CD4-positive, alpha-beta T cell treated with Interleukin-15 for 1 hour (primary cell): Measurements from ENCODE around the gene SLC22A16.

Source experiments
- DNase-seq: peaks from one replicate; pipeline ENCODE4 v3.0.0-alpha.2; 2020

Gene SLC22A16

DNA sequence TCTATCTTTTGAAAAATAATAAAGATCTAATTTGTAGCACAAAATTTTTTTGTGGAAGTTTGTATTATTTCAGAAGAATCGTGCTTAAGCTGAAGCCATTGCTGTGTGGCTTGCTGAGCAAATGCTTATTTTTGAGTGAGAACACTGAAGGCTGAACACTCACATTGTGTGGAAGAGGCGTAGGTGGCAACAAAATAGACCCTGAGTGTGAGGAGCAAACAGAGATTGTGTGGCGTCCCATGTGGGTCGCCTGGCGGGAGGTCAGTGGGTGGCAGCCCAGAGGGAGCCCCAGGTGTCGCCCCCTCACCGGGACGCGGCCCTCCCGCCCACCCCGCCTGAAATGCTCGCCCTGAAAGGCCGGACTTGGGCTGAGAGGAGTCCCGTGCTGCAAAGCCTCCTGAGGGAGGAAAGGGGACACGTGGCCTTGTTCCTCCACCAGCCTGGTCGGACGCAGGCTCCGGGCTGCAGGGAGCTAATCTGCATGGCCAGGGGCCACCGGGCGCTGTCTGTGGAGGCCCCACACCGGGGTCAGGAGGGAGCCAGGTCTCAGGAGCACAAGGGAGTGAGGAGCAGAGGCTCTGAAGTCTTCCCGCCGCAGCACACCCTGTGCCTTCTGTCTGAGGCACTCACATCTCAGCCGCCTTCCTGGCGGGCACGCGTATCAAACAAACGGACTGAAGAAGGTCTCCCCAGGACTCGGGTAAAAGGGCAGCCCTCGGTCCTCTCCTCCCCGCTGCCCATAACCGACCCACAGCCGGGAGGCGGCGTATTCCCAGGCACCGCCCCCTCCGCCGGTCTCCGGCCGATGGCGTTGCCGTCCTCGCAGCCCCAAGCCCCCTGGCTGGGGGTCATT lies 77.0 kb downstream of the SLC22A16 start:
- DNase-seq = no peak

- no peak for DNase-seq
These were observed 77.6 kb downstream of the SLC22A16 start for GRCh38 chr6:110398778-110399177.

DNA sequence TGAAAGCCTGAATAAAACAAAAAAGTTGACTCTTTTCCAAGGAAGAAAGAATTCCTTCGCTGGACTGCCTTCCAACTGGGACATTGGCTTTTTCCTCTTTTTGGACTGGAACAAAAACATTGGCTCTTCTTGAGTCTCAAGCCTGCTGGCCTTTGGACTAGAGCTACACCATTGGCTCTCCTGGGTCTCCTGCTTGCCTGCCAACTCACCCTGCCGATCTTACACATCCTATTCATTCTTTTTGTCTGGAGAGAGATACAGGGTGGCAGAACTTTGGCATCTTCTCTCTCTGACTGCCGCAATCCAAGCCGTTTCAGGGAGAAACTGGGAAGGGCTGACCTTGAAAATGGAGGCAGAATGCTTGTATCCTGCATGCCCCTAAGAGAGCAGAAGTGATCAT lies 81.2 kb downstream of the SLC22A16 start:
- no peak for DNase-seq

DNA sequence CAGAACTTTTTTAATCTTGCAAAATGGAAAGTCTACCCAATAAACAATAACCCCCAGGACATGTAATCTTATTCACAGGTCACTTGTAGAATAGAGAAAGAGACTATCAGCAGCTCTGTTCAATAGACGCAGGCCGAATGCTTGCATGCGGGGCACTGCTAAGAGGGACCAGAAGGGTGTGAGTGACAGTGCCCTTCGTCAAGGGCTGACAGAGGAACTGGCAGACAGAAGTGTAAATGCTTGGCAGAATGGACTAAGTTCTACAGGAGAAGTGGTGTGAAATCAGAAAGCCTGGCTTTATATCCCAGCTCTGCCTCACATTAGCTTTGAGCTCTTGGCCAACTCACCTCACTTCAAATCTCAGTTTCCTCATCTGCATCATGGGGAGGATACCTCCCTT lies 82.0 kb downstream of the SLC22A16 start:
- no peak for DNase-seq

GRCh38 chr6:110392727-110393126 lies 83.7 kb downstream of the SLC22A16 start:
- DNase-seq = no peak

DNA sequence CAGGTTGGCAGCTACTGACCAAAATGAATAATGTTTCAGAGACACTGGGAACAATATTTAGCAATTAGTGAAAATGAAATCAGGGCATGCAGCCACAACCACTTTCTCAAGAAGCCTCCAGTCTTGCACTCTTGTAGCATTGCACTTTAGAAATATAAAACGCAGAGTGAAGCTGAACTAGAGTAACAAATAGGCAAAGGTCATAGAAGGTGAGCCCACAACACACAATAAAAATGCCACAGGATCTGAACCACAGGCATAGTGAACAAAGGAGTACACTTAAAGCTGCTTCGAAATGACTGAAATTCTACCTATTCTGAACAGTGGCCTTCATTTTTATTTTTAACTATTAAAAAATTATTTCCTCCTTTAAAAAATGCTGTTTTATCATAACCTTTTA lies 86.0 kb downstream of the SLC22A16 start:
- DNase-seq = no peak

DNA sequence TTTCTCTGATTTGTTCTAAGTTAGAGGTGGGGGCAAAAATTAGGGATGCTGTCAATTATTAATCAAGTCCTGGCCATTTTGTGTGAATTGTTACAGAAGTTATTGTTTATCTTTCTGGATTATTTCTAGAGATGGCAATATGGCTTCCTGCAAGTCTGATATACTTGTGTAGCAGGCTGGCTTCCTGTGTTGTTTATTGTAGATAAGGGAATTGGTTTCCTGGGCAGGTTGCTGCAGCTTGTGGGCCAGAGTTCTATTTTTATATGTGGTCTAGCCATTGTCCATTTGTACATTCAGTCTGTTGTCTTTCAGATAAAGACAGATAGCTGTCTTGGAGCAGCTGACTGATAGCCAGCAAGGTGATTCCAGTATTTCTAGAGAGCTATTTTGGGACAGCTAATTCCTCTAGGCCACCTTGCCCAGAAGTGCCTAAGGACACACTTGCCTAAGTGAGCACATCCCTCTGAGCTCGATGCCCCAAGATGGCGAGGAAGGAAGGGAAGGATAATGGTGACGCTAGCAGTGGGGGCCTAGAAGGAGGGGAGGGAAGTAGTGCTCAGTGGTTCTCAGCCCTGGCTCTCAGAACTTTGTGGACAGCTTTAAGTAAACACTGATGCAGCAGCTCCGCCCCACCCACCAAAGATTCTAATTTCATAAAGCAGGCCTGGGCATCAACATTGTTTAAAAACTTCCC lies 86.6 kb downstream of the SLC22A16 start:
- no peak for DNase-seq

GRCh38 chr6:110387986-110388385 lies 88.4 kb downstream of the SLC22A16 start:
- DNase-seq = no peak

- no peak for DNase-seq
These were observed 91.0 kb downstream of the SLC22A16 start for GRCh38 chr6:110385458-110385863.

DNA sequence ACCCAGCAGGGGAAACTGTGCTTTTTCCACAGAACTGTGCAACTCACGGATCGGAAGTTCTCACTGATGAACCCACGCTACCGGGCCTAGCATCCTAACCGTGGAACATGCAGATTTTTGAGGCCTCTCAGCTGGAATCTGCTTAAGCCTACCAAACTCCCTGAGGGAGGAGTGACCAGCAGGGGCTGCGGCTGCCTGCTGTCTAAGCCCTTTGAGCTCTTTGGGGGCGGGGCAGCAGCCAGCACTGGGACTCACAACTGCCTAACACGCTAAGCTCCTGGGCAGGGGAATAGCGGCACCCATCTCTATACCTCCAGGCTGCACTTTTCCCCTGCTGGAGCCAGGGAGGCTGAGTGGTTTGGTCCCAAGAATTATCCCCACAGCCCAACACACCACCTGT lies 97.9 kb downstream of the SLC22A16 start:
- DNase-seq = no peak
